ENCODE results near the gene ERICH2. TPM values are rescaled to one million over a fixed set of nuclear protein-coding genes. Genes with fewer than 3 reads are reported as not detected.

ERICH2 gene
- total RNA-seq, 4 donors from 2014 or later, result not detected

- peaks cover 4 to 46% (median 26%) of the 10 kb centered on the region in 3 donors for H3K4me1 ChIP-seq
- no peak overlapping the region for H3K27ac ChIP-seq
- H3K27me3 ChIP-seq, result peaks cover 70% of the 10 kb centered on the region
- no peak overlapping the region for H3K4me3 ChIP-seq
- H3K9me3 ChIP-seq, result no peaks in the 10 kb centered on the region
- peak; percentile 59 for ATAC-seq
- no peaks in the 10 kb centered on the region for H3K36me3 ChIP-seq
- TF ChIP-seq POLR2AphosphoS5 (IDR thresholded peaks at IDR 0.05), result no peak
- peak; percentile 56 to 83 (median 78) for TF ChIP-seq CTCF (IDR thresholded peaks at IDR 0.05)
- 3 to 4% methylated on average over 11 to 14 of the region's 14 CpGs for WGBS, 2 donors (ENCODE audit: low coverage in 1 of 2)
Observed at GRCh38 chr2:170812710-170813600, 42.8 kb downstream of the ERICH2 start.

DNA sequence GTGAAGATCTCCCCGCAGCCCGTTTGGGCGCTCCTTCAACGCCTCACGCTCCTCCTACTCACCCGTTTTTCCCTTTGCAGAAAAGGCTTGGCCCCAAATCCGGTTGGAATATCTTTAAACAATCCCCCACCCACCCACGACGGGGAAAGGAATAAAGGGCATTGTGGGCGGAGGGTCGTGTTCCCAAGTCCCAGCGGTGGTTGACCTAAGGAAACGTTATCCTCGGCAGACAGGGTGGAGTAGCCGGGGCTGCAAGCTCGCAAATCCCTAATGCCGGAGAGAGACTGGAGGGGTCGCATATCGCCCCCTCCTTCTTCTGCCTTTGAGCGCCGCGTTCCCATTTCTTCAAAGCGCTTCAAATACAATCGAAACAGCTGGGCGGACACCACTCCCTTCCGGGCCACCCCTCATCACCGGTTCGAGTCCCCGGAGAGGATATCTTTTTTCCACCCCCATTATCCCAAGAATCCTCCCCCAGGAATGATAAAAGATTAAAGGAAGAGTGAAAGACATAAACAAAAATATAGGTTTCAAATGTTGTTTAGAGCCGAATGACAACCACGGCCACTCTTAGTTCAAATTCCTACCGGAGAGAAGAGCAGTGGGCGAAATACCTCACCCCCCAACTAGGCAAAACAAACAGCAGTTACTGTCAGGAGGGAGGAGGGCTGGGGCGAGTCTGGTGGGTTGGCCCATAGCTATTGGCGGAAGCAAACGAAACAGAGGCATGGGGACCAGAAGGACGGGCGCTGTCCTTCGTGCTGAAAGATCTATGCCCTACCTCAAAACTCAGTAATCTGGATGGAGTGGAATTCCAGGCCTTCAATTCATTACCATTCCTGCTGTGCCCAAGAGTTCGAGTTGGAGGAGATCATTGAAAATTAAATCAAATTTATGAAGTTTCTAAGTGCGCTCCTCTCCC lies 43.7 kb downstream of the ERICH2 start:
- Histone ChIP-seq H3K4me1 (peaks cover 4 to 56% (median 34%) of the 10 kb centered on the region in 3 donors), H3K36me3 (no peaks in the 10 kb centered on the region), H3K27me3 (peaks cover 71% of the 10 kb centered on the region), H3K27ac (no peak overlapping the region), H3K9me3 (no peaks in the 10 kb centered on the region), H3K4me3 (no peak overlapping the region)
- 4 to 7% methylated on average over 21 to 26 of the region's 41 CpGs for WGBS, 2 donors (ENCODE audit: low coverage in 1 of 2)
- no peak for TF ChIP-seq POLR2A (IDR thresholded peaks at IDR 0.05)
- no peak for TF ChIP-seq POLR2AphosphoS5 (IDR thresholded peaks at IDR 0.05)
- no peak for TF ChIP-seq CTCF (IDR thresholded peaks at IDR 0.05)
- TF ChIP-seq EP300 (IDR thresholded peaks at IDR 0.05), result no peak
- ATAC-seq, result no peak

DNA sequence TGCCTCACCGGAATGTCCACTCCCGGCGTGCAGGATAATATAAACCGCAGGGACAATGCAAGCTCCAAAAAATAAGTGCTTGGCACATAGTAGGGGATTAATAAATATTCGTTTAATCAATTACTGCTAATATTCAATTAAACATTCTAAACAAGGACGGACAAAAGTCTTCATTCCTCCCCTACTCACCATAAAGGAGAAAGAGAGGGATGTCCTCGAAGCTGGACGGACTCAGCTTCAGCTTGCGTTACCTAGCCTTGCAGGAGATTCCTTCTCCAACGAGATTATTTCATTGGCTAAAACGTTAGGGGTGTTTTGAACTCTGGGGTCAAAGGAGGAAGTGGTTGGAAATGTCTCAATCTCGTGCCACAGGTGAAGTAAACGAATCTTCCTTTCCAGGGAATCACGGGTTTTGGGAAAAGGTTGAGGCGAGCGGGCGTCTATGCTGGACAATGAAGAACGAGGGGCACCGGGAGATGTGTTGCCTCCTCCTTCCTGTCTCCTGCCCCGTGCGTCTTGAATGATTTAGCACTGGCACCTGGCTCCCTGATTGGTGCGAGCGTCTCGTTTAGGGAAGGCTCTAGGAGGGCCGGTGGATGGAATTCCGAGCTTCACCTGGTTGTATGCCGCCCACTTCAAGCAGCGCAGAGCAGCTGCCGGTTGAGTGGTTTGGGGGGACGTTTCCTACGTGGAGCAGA lies 44.5 kb downstream of the ERICH2 start:
- ATAC-seq, result no peak
- Histone ChIP-seq H3K36me3 (no peaks in the 10 kb centered on the region), H3K27ac (no peak overlapping the region), H3K9me3 (no peaks in the 10 kb centered on the region), H3K4me1 (peaks cover 4 to 61% (median 34%) of the 10 kb centered on the region in 3 donors), H3K4me3 (no peak overlapping the region), H3K27me3 (peaks cover 72% of the 10 kb centered on the region)
- TF ChIP-seq POLR2AphosphoS5 (IDR thresholded peaks at IDR 0.05), result no peak
- no peak for TF ChIP-seq EP300 (IDR thresholded peaks at IDR 0.05)
- no peak for TF ChIP-seq CTCF (IDR thresholded peaks at IDR 0.05)
- TF ChIP-seq POLR2A (IDR thresholded peaks at IDR 0.05), result no peak
- WGBS, 2 donors (ENCODE audit: low coverage in 1 of 2), result 12 to 13% methylated on average over 14 to 17 of the region's 31 CpGs

DNA sequence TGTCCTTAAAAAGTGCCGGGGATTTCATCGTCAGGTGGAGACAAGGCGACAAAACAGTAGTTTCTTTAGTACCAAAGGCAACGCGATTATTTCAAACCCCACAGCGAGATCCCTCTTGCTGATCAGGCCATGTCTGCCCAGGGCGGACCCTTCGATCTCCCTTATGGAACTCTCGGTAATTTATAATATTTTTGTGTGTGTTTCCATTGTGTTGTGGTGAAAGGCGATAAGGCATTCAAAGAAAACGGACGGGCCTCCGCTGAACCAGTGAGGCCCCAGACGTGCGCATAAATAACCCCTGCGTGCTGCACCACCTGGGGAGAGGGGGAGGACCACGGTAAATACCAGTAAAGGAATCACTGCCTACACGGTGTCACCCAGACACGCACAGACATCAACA lies 45.1 kb downstream of the ERICH2 start:
- no peak for ATAC-seq
- H3K27me3 ChIP-seq, result peaks cover 75% of the 10 kb centered on the region
- TF ChIP-seq POLR2AphosphoS5 (IDR thresholded peaks at IDR 0.05) (no peak), CTCF (IDR thresholded peaks at IDR 0.05) (no peak), POLR2A (IDR thresholded peaks at IDR 0.05) (no peak)
- H3K4me3 ChIP-seq, result peak overlapping the region in 1 of 2 donors; percentile 51
- no peak overlapping the region for H3K27ac ChIP-seq
- WGBS, 2 donors (ENCODE audit: low coverage in 1 of 2), result 1 to 6% methylated on average over 9 to 11 of the region's 19 CpGs
- no peaks in the 10 kb centered on the region for H3K9me3 ChIP-seq
- peaks cover 4 to 68% (median 41%) of the 10 kb centered on the region in 3 donors for H3K4me1 ChIP-seq
- no peaks in the 10 kb centered on the region for H3K36me3 ChIP-seq
